PC-9 (cell line): ENCODE measurements around the gene ALG10.
"Not testable (repeated sequence)": the region's sequence is repeated elsewhere in the genome, so short reads cannot be mapped to it uniquely, and the experiment has no call there.

Experiments used
- CTCF ChIP-seq: fragments of 200-600 bp; sonication (generic); conservative IDR thresholded peaks from 2 replicates; pipeline ENCODE4 v1.6.1; 2017; ENCODE audit warnings: mixed run types, antibody characterized with exemption, mild to moderate bottlenecking, moderate library complexity
- EZH2 ChIP-seq: fragments of 200-600 bp; sonication (generic); IDR thresholded peaks from 2 replicates; pipeline ENCODE4 v1.8.0; 2017; ENCODE audit warnings: antibody characterized with exemption, low read depth

- not testable (repeated sequence) for TF ChIP-seq CTCF, EZH2
Observed at GRCh38 chr12:34008835-34009234, 13.5 kb upstream of the ALG10 start.
